Measurements from ENCODE around the gene KRT1.
"Not testable (repeated sequence)": the region's sequence is repeated elsewhere in the genome, so short reads cannot be mapped to it uniquely, and the experiment has no call there.

Gene KRT1

DNA sequence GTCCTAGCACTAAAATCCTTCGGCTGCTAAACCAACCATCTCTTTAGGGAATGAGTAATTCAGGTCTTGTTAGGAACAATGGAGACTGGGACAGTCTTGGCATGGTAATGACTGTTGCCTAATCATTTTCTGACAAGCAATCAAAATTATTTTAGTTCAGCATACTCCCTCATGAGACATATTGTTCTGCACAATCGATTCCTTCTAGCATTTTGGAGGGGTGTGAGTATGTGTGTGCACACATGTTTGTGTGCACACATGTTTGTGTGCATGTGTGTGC lies 2.1 kb upstream of the KRT1 start:
- DNase-seq (ENCODE audit: low spot score) = no peak

DNA sequence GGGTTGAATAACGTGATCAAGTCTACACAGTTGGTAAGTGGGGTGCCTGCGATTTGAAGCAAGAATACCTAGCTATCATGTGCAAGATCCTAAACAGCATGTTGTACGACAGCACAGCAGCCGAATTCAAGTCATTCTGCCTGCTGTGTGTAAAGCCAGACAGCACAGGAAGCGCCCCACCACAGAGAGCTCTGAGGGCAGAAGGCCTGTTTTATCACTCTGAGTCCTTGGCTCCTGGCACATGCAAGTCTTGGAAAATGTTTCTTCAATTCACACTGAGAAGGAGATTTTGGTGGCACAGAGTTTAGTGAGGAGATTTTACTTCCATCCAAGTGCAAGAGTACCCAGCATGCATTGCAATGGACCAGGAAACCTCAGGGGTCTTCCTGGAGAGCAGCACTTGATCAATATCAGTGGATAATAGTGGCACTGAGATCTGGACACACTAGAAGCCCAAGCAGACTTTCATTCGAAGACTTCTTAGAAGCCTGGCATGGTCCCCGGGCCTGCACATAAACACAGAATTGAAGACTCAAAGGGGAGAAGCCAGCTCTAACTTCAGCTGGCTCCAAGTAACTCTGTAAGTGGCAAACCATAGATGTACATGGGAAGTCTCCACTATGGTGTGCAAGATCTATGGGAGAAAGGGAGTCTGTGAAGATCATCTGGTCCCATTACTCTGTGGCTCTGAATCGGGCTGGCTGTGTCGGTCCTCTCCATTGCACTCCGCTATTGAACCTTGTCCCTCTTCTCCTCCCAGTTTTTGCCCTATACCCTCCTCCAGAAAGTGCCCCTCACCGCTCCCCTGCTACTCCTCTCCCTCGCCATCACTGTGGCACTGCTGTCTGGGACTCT lies 1.5 kb upstream of the KRT1 start:
- DNase-seq (ENCODE audit: low spot score) = peak; percentile 11

DNA sequence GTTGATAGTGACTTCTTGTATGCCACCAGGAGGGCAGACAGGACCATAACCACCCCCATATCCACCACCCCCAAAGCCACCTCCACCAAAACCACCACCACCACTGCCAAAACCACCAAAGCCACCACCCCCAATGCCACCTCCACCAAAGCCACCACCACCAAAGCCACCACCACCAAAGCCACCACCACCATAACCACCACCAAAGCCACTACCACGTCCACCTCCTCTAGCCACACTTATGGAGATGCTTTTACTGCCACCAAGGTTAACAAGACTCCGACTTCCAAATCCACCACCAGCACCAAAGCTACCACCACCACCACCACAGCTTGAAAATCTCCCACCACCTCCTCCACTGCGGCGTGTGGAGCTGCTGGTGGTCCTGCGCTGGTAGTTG lies 332 bp downstream of the KRT1 start:
- no peak for DNase-seq (ENCODE audit: low spot score)

DNA sequence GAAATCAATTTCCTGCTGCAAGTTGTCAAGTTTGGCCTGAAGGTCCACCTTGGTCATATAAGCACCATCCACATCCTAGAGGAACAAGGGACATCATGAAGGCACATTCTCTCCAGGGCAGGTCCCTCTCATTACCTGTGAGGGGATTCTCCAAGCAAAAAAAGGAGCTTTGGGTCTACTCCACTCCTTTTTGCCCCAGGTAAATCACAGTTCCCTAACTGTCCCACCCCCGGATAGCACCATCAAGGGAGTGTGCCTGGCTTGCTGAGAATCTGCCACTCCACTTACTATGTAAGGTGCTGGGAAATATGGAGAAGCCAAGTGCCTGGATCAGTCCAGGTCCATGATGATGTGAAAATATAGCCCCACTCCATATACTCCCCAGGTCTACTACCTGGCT lies 2.5 kb downstream of the KRT1 start:
- no peak for DNase-seq (ENCODE audit: low spot score)

DNA sequence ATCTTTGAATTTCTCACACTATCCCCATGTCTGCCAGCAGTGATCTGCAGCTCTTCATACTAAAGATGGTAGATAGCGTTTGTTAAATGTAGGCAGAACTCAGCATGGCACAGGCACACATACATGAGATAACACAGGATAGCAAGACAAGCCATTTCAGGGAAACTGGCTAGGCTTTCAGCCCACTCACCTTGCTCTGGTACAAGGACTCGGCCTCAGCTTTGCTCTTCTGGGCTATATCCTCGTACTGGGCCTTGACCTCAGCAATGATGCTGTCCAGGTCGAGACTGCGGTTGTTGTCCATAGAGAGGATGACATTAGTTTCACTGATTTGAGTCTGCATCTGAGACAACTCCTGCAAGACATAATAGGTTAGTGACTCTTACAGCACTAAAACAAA lies 3.1 kb downstream of the KRT1 start:
- DNase-seq (ENCODE audit: low spot score) = no peak

- DNase-seq (ENCODE audit: low spot score) = no peak
These were observed 4.0 kb downstream of the KRT1 start for GRCh38 chr12:52676163-52676562.

GRCh38 chr12:52675301-52675701 lies 4.9 kb downstream of the KRT1 start:
- DNase-seq (ENCODE audit: low spot score) = no peak

DNA sequence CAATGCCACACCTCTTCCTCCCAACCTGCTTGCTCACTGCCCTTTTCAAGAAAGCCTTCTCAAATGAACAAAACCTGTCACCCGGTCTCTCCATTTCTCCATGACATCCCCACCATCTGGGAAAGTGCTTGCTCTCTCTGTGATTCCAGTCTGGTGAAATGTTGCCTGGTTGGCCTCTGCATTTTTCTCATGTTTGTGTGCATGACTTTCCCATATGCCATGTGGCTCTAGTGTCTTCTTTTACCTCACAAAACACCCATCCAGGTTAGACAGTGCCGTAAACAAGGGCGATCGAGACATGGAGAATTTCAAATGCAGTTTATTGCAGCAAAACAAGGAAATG lies 5.8 kb downstream of the KRT1 start:
- DNase-seq (ENCODE audit: low spot score) = no peak

DNA sequence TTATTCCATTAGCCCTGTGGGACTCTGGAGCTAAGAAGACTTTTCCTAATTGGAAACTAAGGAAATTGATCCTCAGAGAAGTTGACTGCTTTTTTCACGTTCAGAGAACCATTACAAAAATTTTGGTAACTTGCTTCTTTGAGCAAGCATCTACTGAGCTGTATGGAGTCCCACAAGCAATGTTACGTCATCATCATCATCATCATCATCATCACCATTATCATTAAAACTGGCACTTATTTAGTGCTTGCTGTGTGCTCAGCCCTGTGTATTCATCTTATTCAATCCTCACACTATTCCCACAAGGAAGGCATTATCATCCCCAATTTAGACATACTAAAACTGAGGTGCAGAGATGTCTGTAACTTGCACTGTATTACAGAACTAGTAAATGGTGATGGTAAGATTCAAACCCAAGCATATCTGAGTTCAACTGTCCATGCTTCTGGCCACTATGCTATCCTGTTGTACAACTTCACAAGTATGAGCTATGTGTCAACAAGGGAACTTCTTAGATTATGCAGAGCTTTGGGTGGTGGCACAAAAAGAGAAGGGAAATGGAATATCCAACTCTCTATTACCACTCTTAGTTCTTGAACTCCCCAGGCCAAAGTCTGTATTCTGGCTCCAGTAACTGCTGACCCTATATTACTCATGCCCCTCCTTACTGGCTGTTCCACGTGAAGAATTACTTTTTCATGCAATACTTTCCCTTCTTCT lies 6.3 kb downstream of the KRT1 start:
- DNase-seq (ENCODE audit: low spot score) = no peak

- DNase-seq (ENCODE audit: low spot score) = no peak
These were observed 7.0 kb downstream of the KRT1 start for GRCh38 chr12:52673217-52673616.

GRCh38 chr12:52672321-52672933 lies 7.8 kb downstream of the KRT1 start:
- DNase-seq (ENCODE audit: low spot score) = no peak

DNA sequence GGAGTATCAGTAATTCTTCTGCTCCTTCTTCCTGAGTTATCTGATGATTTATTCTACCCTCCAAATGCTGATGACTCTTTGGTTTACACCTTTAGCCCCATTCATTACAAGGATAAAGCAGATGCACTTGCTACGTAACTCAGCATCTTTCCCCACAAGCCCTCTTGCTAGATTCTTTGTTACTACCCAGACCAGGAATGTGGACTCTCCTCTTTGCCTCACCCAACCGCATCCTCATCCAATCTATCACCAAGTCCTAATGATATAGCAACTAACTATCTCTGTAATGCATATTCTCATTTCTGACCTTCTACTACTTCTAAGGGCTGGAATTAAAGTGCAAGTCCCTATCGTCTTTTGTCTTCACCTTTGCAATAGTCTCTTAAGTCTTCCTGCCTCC lies 9.2 kb downstream of the KRT1 start:
- DNase-seq (ENCODE audit: low spot score) = no peak

GRCh38 chr12:52670506-52670905 lies 9.7 kb downstream of the KRT1 start:
- DNase-seq (ENCODE audit: low spot score) = no peak

- DNase-seq (ENCODE audit: low spot score) = not testable (repeated sequence)
These were observed 10.3 kb downstream of the KRT1 start for GRCh38 chr12:52669941-52670340.

DNA sequence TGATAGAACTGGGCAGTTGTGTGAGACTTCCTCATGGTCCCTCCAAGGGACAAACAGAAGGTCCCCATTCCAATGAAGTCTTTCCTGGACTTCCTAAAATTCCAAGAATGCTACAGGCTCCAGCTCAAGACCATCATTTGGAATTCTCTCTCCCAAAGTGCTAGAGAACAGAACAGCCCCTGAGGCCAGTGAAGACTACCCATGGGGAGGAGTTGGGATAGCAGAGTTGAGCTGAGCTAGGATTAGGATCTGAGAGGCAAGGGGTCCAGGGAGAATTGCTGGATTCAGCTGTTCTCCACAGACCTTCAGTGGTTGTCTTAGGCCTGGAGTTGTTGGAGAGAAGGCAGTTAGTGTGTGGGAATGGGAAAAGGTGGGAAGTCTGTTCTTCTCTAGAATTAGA lies 10.8 kb downstream of the KRT1 start:
- no peak for DNase-seq (ENCODE audit: low spot score)

- DNase-seq (ENCODE audit: low spot score) = no peak
These were observed 12.3 kb downstream of the KRT1 start for GRCh38 chr12:52667931-52668330.

- no peak for DNase-seq (ENCODE audit: low spot score)
These were observed 12.7 kb downstream of the KRT1 start for GRCh38 chr12:52667509-52667908.

- DNase-seq (ENCODE audit: low spot score) = no peak
These were observed 13.7 kb downstream of the KRT1 start for GRCh38 chr12:52666471-52666870.

DNA sequence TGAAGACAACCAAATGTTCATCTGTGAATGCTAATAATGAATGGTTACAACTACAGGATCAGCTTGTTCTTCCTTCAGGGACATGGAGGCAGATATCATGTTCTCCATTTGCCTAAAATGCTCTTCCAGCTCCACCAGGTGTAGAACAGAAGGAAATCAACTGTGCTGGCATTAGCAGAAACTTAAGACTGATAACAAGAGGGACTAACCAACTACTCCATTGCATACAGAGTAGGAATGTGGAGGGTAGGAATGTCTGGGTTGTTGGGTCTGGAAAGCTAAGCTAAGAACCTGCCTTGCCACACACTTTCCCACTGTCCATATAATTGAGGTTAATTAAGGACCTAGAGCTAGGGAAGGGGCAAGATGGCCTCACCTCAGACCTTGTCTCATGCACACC lies 16.8 kb downstream of the KRT1 start:
- no peak for DNase-seq (ENCODE audit: low spot score)

- DNase-seq (ENCODE audit: low spot score) = no peak
These were observed 17.3 kb downstream of the KRT1 start for GRCh38 chr12:52662918-52663229.

GRCh38 chr12:52662093-52662917 lies 17.9 kb downstream of the KRT1 start:
- DNase-seq (ENCODE audit: low spot score) = no peak

DNA sequence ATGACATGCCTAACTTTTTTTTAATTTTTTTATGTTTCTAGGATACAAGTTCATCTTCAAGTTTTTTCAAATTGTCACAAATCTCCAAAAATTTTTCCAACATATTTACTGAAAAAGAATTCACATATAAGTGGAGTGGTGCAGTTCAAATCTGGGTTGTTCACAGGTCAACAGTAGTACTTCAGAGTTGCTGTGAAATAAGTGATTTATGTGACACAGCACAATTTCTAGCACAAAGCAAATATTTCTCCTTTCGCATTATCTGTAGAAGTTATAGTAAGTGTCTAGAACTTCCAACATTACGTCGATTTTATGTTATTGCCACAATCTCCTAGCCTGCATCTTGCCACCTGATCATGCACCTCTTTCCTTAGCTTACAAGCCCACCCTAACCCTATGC lies 18.5 kb downstream of the KRT1 start:
- DNase-seq (ENCODE audit: low spot score) = no peak
